GM19328 (cell line): ENCODE measurements around the gene EPS15.
"Not testable (repeated sequence)": the region's sequence is repeated elsewhere in the genome, so short reads cannot be mapped to it uniquely, and the experiment has no call there.

Experiments used
- ATAC-seq: cut with Tn5 transposase; IDR thresholded peaks from one replicate; pipeline ENCODE4 v1.9.1; 2021; ENCODE audit warnings: mild to moderate bottlenecking, moderate library complexity; ENCODE audit not compliant: unreplicated experiment

The EPS15 gene

DNA sequence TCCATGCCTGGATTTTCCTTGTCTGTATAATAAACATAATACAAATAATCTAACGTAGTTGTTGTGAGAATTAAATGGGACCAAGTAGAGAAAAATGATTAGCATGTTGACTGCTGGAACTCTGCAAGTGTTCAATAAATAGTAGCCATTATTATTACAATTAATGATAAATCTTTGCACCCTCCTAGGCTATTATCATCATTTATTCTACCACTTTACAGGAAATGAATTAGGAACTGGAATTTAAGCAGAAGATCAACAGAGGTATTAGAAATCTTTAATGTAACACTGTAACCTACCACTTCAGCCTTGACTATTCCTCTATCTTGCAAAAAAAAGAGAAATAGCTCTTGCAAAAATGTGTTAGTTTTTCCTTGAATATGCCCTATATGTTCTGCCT is 126.8 kb downstream of the EPS15 start:
- no peak for ATAC-seq

DNA sequence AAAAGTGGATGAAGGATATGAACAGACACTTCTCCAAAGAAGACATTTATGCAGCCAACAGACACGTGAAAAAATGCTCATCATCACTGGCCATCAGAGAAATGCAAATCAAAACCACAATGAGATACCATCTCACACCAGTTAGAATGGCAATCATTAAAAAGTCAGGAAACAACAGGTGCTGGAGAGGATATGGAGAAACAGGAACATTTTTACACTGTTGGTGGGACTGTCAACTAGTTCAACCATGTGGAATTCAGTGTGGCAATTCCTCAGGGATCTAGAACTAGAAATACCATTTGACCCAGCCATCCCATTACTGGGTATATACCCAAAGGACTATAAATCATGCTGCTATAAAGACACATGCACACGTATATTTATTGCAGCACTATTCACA is 128.4 kb downstream of the EPS15 start:
- ATAC-seq: not testable (repeated sequence)

DNA sequence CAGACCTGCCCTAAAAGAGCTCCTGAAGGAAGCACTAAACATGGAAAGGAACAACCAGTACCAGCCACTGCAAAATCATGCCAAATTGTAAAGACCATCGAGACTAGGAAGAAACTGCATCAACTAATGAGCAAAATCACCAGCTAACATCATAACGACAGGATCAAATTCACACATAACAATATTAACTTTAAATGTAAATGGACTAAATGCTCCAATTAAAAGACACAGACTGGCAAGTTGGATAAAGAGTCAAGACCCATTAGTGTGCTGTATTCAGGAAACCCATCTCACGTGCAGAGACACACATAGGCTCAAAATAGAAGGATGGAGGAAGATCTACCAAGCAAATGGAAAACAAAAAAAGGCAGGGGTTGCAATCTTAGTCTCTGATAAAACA is 131.8 kb downstream of the EPS15 start:
- ATAC-seq: not testable (repeated sequence)

- not testable (repeated sequence) for ATAC-seq
Measured at GRCh38 chr1:51386259-51386658, 132.8 kb downstream of the EPS15 start.

GRCh38 chr1:51385776-51386175 is 133.3 kb downstream of the EPS15 start:
- ATAC-seq: no peak

- no peak for ATAC-seq
Measured at GRCh38 chr1:51381964-51382363, 137.1 kb downstream of the EPS15 start.

DNA sequence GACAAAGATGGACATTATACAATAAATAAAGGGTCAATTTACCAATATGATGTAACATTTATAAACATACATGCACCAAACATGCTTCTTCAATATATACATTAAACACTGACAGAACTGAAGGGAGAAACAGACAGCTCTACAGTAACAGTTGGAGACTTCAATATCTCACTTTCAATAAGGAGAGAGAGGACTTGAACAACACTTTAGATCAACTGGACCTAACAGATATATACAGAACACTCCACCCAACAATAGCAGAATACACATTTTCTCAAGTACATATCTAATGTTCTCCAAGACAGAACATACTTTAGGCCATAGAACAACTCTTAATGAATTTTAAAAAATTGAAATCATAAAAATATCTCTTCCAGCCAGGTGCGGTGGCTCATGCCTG is 138.1 kb downstream of the EPS15 start:
- no peak for ATAC-seq

GRCh38 chr1:51378871-51379270 is 140.2 kb downstream of the EPS15 start:
- no peak for ATAC-seq

DNA sequence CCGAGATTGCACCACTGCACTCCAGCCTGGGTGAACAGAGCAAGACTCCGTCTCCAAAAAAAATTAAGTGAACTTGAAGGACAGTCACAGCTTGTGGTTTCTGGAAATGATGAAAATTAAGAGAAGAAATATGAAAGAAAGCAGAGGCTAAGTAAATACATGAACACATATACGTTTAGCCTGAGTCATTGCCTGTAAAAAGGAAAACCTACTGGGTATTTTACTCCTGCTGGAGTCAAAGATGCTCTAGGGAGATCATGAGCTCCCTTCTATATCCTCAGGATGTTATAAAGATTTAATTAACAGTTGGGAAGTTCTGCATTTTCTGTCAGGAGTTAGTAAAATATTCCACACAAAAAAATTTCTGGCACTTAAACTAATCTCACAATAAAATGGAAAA is 145.2 kb downstream of the EPS15 start:
- ATAC-seq: no peak

DNA sequence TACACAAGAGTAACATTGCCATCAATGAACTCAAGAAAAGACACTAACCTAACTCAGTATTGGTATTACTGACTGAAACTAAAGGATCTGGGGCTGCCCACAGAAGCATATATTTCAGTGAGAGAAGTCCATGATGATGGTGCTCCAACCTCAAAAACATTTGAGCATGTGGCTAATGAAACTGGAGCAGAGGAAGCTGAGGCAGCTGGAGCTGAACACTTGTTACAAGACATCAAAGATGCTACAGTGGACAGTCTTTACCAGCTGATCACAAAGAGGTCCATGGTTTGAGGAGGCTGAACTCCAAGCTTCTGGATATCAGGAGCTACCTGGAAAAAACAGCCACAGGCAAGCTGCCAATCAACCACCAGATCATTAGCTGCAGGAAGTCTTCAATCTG is 146.5 kb downstream of the EPS15 start:
- no peak for ATAC-seq

- no peak for ATAC-seq
Measured at GRCh38 chr1:51369171-51369570, 149.9 kb downstream of the EPS15 start.

- ATAC-seq: no peak
Measured at GRCh38 chr1:51365774-51366173, 153.3 kb downstream of the EPS15 start.

- no peak for ATAC-seq
Measured at GRCh38 chr1:51359879-51360278, 159.2 kb downstream of the EPS15 start.

- no peak for ATAC-seq
Measured at GRCh38 chr1:51355382-51355781, 163.7 kb downstream of the EPS15 start.

DNA sequence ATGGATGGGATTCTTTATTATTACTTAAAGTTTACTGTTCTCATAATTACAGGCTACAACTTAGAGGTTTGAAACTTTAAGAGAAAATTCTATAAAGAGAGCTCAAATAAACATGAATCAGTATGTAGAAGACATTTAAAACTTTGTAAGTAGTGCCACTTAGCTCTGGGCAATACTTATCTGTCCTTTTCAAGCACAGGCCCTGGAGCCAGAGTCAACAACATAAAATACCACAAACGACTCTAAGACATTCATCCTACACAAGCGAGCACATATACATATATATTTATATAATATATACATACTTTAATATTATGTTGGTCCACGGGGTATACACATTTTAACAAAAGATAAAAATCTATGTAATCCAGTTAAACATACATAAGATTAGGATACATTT is 164.7 kb downstream of the EPS15 start:
- no peak for ATAC-seq

GRCh38 chr1:51351907-51352306 is 167.2 kb downstream of the EPS15 start:
- ATAC-seq: no peak

- ATAC-seq: no peak
Measured at GRCh38 chr1:51349862-51350261, 169.2 kb downstream of the EPS15 start.

DNA sequence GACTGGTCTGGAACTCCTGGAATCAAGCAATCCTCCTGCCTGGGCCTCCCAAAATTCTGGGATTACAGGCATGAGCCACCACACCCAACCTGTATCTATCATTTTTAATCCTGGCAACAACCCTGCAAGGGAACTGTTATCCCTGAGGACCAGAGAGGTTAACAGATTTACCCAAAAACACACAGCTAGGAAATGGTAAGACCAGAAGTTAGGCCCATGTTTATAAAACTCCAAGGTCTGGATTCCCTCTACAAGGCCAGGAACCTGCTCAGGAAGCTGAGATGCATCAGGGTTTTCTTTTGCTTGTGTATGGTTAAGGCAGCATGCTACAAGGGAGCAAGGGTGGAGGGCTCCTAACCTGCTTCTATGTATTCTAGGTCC is 170.9 kb downstream of the EPS15 start:
- ATAC-seq: no peak

DNA sequence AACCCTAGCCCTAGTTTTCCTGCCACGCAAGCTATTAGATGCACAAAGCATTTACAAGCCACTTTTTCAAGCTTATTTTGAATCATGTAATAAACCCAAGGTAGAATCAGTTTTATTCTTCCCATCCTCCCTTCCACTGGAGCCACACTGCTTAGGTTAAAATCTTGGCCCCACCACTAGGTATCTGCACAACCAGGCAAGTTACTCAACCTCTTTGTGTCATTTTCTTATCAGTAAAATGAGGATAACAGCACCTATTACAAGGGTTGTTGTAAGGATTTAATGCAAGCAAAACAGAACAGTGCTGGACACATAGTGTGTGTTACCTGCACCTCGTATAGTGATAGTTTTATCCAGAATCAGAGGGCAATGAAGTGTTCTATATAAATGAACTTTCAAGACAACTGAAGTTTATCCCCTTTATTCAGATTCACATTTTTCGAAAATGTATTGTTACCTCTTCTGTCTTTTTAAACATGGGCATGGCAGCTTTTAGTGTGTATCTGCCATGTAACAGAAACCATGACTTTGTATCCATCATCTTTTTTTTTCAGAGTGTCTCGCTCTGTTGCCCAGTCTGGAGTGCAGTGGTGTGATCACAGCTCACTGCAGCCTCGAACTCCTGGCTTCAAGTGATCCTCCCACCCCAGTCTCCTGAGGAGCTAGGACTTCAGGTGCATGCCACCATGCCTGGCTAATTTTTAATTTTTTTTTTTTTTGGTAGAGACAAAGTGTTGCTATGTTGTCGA is 171.5 kb downstream of the EPS15 start:
- no peak for ATAC-seq

DNA sequence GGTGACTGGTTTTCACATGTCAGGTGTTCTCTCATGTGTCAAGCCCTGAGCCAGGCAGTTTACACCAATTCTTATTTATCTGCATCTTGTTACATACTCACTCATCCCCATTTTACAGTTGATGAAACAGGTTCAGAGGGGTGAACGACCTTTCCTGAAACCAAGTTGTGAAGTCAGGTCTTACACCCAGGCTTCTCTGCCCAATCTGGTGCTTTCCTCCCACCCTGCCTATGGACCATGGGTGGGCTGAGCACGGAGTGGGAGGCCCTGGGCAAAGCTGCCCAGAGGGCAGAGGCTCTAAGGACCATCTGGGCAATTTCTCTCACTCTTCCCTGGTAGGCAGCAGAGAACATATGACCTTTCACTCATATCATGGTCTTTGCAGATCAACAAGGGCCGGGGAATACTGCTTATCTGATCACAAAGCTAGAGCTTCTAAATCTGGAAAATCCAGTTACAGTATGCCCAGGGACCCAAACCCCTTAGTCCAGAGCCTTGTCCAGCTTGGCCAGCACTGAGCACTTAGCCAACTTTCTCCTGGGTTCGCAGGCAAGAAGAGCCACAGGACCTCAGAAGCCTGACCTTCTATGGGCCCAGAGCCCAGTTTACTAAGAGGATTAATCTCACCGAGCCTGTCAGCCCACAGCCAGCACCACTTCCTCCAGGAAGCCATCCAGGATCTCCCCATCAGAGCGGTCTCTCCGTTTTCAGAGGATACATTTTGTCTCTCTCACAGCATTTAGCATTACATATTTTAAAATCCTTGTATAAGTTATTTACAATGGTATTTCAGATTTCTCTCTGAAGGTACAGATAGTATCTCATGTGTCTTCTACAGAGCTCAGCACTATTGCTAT is 172.8 kb downstream of the EPS15 start:
- no peak for ATAC-seq

GRCh38 chr1:51345300-51345687 is 173.8 kb downstream of the EPS15 start:
- no peak for ATAC-seq

GRCh38 chr1:51344602-51345299 is 174.3 kb downstream of the EPS15 start:
- no peak for ATAC-seq
